GM18511 (cell line): Measurements from ENCODE around the gene NFATC4.

ENCODE experiments used
- ATAC-seq: cut with Tn5 transposase; IDR thresholded peaks from one replicate; pipeline ENCODE4 v1.9.1; 2021; ENCODE audit warnings: mild to moderate bottlenecking, moderate library complexity; ENCODE audit not compliant: unreplicated experiment

NFATC4 gene

GRCh38 chr14:24426912-24427536 lies 59.0 kb downstream of the NFATC4 start:
- no peak for ATAC-seq

- ATAC-seq = no peak
Observed at GRCh38 chr14:24427537-24428508, 59.8 kb downstream of the NFATC4 start.

DNA sequence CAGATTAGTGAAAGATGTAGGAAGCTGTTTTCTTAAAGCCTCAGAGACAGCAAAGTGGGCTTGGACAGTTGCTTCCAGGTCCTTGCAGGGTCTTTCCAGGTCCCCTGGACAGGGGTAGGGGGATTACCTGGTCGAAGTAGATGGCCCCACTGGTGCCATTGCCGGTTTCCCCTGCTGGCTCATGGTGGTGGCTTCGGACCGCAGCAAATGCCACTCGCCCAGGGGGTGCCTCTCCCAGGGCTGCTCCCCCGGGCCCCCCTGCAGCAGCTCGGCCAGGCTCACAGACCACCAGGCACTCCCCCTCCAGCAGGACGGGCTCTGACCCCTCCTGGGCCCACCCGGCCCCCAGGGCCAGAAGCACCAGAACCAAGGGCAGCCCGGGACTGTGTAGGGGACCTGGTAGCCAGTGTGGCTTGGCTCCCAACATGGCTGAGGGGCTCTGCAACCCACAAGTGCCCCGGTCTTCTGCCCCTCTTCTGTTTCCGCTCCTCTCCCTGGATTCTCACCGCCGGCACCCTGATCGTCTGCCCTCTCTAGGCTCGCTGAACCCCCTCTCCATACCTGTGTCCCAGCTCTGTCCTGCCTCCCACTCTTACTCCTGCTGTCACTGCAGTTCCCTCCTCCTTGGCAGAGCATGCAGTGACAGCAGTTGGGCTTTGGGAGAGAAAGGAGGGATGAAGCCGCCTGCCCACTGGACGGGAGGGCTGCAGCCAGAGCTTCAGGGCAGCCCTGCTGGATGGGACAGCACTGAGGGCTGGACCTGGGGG lies 60.8 kb downstream of the NFATC4 start:
- ATAC-seq = no peak
